AG10803 (cell line): ENCODE measurements around the gene HSPH1.
"Not testable (repeated sequence)": the region's sequence is repeated elsewhere in the genome, so short reads cannot be mapped to it uniquely, and the experiment has no call there.

Experiments
- DNase-seq: peaks from one replicate; pipeline ENCODE4 v3.0.0; 2010; ENCODE audit warnings: low read depth
- H3K4me3 ChIP-seq: 2 replicates; pipeline ENCODE4 v1.5.1; 2011; ENCODE audit warnings: mild to moderate bottlenecking, low read length, control low read depth
- TF ChIP-seq, protein P1 (sequence below): conservative IDR thresholded peaks from 2 replicates; pipeline ENCODE4 v1.5.1; 2011; ENCODE audit warnings: mild to moderate bottlenecking, low read length, control low read depth, inconsistent platforms

HSPH1 gene

DNA sequence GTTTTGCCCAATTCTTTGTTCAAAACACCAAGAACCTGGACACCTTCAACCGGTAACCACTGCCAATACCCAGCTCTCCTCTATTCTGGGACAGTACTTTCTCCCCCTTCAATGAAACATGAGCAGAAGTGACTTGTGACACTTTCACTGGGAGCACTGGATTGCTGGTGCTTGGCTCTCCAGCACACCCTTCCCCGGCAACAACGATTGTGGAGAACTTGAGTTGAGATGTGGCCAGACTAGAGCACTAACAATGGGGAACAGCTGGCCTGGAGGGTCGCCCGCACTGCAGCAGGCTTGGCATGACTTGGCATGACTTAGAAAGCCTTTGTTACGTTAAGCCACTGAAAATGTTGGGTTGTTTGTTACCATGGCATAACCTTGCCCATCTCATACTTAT lies 30.6 kb upstream of the HSPH1 start:
- DNase-seq, result no peak
- TF ChIP-seq, protein P1, sequence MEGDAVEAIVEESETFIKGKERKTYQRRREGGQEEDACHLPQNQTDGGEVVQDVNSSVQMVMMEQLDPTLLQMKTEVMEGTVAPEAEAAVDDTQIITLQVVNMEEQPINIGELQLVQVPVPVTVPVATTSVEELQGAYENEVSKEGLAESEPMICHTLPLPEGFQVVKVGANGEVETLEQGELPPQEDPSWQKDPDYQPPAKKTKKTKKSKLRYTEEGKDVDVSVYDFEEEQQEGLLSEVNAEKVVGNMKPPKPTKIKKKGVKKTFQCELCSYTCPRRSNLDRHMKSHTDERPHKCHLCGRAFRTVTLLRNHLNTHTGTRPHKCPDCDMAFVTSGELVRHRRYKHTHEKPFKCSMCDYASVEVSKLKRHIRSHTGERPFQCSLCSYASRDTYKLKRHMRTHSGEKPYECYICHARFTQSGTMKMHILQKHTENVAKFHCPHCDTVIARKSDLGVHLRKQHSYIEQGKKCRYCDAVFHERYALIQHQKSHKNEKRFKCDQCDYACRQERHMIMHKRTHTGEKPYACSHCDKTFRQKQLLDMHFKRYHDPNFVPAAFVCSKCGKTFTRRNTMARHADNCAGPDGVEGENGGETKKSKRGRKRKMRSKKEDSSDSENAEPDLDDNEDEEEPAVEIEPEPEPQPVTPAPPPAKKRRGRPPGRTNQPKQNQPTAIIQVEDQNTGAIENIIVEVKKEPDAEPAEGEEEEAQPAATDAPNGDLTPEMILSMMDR, result no peak
- H3K4me3 ChIP-seq, result no peak overlapping the region

DNA sequence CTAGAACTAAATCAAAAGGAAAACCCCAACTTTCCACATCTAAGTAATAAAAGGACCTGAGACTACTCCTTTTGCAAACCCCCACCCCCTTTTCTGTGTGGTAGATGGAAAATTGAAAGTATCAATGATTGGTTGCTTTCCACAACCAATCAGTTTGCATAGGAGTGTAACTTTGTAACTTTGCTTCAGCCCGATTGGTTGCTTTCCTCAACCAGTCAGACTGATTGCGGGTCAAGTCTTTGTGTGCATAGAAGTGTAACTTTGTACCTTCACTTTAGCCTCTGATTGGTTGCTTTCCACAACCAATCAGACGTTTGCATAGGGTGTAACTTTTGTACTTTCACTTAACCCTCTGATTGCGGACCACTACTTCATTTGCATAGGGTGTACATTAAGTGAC lies 30.0 kb upstream of the HSPH1 start:
- DNase-seq, result no peak
- TF ChIP-seq, protein P1, result no peak
- no peak overlapping the region for H3K4me3 ChIP-seq

DNA sequence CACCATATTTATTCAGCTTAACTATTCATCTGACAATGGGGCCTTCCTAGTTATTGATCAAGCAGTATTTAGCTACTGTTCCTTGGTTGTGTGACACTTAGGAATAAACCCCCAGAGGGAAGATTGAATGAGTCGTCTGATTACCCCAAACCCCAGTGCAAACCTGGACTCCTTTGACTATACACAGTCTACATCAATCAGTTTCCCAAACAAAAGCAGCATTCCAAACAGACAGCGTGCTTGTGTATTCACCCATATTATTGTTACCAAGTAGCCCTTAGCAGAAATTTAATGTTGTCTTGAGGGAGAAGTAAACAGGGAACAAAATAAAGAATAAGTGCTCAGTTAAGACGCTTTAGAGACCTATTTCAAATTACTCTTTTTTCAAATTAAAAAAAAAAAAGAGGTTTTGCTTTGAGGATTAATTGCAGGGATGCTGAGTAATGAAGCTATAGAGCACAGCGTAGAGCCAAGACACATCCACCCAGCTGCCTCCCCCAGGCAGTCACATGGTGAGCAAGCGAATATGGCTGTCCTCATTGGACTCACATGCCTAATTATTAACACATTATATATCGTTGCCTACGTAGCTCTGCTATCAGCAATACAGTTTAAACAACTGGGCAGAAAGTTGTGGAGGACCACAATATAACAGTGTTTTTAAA lies 23.4 kb upstream of the HSPH1 start:
- TF ChIP-seq, protein P1, result no peak
- H3K4me3 ChIP-seq, result no peak overlapping the region
- no peak for DNase-seq

DNA sequence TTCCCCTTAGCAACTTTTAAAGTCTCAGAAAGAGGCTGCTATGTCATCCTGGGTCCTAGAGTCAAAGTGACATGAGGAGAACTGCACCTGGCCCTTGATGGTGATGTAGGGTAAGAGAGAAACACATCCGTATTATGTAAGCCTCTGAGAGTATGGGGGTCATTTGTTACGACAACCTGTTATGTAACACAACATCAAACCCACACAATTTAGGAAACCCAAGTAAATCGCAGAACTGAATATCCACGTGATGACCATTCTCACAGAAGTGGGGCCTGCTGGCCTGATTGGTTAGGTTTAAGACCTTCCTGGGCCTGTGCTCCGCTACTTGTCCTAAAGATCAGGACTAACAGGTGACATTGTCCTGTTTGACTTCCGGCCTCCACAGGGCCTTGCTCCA lies 22.7 kb upstream of the HSPH1 start:
- DNase-seq, result no peak

DNA sequence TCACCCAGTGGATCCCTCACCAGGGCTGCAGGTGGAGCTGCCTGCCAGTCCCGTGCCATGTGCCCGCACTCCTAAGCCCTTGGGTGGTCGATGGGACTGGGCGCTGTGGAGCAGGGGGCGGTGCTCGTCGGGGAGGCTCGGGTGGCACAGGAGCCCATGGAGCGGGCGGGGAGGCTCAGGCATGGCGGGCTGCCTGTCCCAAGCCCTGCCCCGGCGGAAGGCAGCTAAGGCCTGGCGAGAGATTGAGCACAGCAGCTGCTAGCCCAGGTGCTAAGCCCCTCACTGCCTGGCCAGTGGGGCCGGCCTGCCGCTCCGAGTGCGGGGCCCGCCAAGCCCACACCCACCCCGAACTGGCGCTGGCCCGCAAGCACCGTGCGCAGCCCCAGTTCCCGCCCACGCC lies 21.3 kb upstream of the HSPH1 start:
- no peak overlapping the region for H3K4me3 ChIP-seq
- TF ChIP-seq, protein P1, result no peak

More for the DNA sequence above, 22.7 kb upstream of the HSPH1 start:
- TF ChIP-seq, protein P1, result no peak
- H3K4me3 ChIP-seq, result no peak overlapping the region

DNA sequence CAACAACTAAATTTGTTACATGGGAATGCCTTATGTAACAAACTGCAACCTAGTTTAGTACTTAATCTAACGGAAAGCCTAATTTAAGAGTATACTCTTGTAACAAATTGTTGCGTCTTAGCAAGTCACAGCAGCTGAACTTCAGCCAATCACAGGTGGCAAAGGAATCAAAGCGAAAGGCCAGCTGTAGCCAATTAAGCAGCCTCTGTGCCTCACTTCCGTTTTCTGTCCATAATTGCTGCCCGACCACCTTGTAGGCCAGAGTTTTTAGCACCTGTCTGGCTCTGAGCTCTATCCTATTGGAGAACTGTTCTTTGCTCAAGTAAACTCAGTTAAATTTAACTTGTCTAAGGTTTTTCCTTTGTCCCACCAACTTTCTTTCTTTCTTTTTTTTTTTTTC lies 18.1 kb upstream of the HSPH1 start:
- no peak overlapping the region for H3K4me3 ChIP-seq
- DNase-seq, result no peak
- TF ChIP-seq, protein P1, result no peak

More for the DNA sequence above, 21.3 kb upstream of the HSPH1 start:
- DNase-seq, result no peak

DNA sequence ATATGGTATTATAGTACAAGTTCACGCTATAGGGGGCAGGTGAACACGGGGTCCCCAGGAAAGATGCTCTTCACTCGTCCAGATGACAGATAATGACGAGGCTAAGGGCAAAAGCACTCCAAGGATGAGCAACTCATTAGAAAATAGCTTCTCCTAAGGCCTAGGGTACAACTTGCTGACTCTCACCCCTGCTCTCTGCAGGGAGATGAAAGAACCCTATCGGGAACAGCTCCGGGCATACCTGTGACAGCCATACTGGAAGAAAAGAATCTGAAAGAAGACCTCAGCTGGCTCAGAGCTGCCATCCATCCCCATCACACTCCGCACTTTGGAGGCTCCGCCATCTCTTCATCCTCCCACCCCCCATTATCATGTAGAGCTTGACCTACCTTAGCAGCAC lies 17.5 kb upstream of the HSPH1 start:
- TF ChIP-seq, protein P1, result no peak
- H3K4me3 ChIP-seq, result no peak overlapping the region
- DNase-seq, result no peak

DNA sequence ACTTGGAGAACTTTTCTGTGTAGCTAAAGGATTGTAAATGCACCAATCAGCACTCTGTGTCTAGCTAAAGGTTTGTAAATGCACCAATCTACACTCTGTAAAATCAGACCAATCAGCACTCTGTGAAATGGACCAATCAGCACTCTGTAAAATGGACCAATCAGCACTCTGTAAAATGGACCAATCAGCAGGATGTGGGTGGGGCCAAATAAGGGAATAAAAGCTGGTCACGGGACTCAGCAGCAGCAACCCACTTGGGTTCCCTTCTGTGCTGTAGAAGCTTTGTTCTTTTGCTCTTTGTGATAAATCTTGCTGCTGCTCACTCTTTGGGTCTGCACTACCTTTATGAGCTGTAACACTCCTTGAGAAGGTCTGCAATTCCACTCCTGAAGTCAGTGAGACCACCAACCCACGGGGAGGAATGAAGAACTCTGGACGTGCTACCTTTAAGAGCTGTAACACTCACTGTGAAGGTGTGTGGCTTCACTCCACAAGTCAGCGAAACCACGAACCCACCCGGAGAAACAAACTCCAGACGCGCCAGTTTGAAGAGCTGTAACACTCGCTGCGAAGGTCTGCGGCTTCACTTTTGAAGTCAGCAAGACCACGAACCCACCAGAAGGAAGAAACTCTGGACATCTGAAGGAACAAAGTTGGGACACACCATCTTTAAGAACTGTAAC lies 16.2 kb upstream of the HSPH1 start:
- H3K4me3 ChIP-seq, DNase-seq: not testable (repeated sequence)
